Subcutaneous abdominal adipose tissue (tissue), 5 donors: ENCODE results near the gene SMG7.
A peak's percentile ranks its signal among the peaks of the same experiment; 100 is the strongest.

Experiments used
- H3K27ac ChIP-seq: one replicate; pipeline ENCODE4 v1.7.0; 2013; ENCODE audit warnings: low read depth, mild to moderate bottlenecking, inconsistent platforms, low read length, moderate library complexity
- H3K27me3 ChIP-seq, 5 donors: one replicate each; pipeline ENCODE4 v1.7.0; 2013; ENCODE audit warnings: low read length in 5 of 5, inconsistent platforms in 1 of 5; ENCODE audit not compliant: control insufficient read depth in 5 of 5, insufficient read depth in 4 of 5
- H3K36me3 ChIP-seq, 5 donors: one replicate each; pipeline ENCODE4 v1.7.0; 2013; ENCODE audit warnings: low read length in 5 of 5; ENCODE audit not compliant: control insufficient read depth in 5 of 5, insufficient read depth in 5 of 5
- H3K4me1 ChIP-seq, 5 donors: one replicate each; pipeline ENCODE4 v1.7.0; 2013; ENCODE audit warnings: low read length in 5 of 5, mild to moderate bottlenecking in 3 of 5, moderate library complexity in 1 of 5; ENCODE audit not compliant: control insufficient read depth in 5 of 5, insufficient read depth in 5 of 5
- H3K4me3 ChIP-seq, 5 donors: one replicate each; pipeline ENCODE4 v1.7.0; 2013; ENCODE audit warnings: low read length in 5 of 5, low read depth in 1 of 5
- H3K9ac ChIP-seq, 5 donors: one replicate each; pipeline ENCODE4 v1.7.0; 2013; ENCODE audit warnings: low read length in 5 of 5, mild to moderate bottlenecking in 4 of 5, moderate library complexity in 3 of 5
- H3K9me3 ChIP-seq, 5 donors: one replicate each; pipeline ENCODE4 v1.7.0; 2013; ENCODE audit warnings: low read length in 5 of 5; ENCODE audit not compliant: control insufficient read depth in 5 of 5
- donor health status: healthy.
- donor health status: healthy.
- donor health status: healthy.
- donor health status: healthy.
- donor health status: healthy.

Gene SMG7

GRCh38 chr1:183570451-183570850, 98.2 kb downstream of the SMG7 start:
- Histone ChIP-seq H3K9ac (no peak overlapping the region), H3K4me3 (no peak overlapping the region), H3K27ac (no peak overlapping the region), H3K9me3 (no peaks in the 10 kb centered on the region), H3K27me3 (peaks cover 0 to 6% (median 0%) of the 10 kb centered on the region in 5 donors), H3K4me1 (peaks cover 0 to 23% (median 6%) of the 10 kb centered on the region in 5 donors), H3K36me3 (peaks cover 0 to 31% (median 2%) of the 10 kb centered on the region in 5 donors)

- peaks cover 0 to 6% (median 0%) of the 10 kb centered on the region in 5 donors for H3K27me3 ChIP-seq
- H3K36me3 ChIP-seq, result peaks cover 0 to 39% (median 2%) of the 10 kb centered on the region in 5 donors
- no peak overlapping the region for H3K9ac ChIP-seq
- no peaks in the 10 kb centered on the region for H3K9me3 ChIP-seq
- peaks cover 0 to 22% (median 6%) of the 10 kb centered on the region in 5 donors for H3K4me1 ChIP-seq
- H3K4me3 ChIP-seq, result no peak overlapping the region
- H3K27ac ChIP-seq, result no peak overlapping the region
Observed at GRCh38 chr1:183571678-183572268, 99.5 kb downstream of the SMG7 start.

- peaks cover 0 to 2% (median 0%) of the 10 kb centered on the region in 5 donors for H3K27me3 ChIP-seq
- peaks cover 0 to 17% (median 3%) of the 10 kb centered on the region in 5 donors for H3K4me1 ChIP-seq
- peaks cover 0 to 39% (median 0%) of the 10 kb centered on the region in 5 donors for H3K36me3 ChIP-seq
- H3K9me3 ChIP-seq, result no peaks in the 10 kb centered on the region
- no peak overlapping the region for H3K9ac ChIP-seq
- H3K4me3 ChIP-seq, result no peak overlapping the region
- H3K27ac ChIP-seq, result no peak overlapping the region
Observed at GRCh38 chr1:183572721-183573120, 100.4 kb downstream of the SMG7 start.

GRCh38 chr1:183575606-183576005, 103.3 kb downstream of the SMG7 start:
- Histone ChIP-seq H3K9me3 (no peaks in the 10 kb centered on the region), H3K27ac (no peak overlapping the region), H3K36me3 (peaks cover 0 to 29% (median 0%) of the 10 kb centered on the region in 5 donors), H3K4me3 (no peak overlapping the region), H3K27me3 (peaks cover 0 to 2% (median 0%) of the 10 kb centered on the region in 5 donors), H3K9ac (no peak overlapping the region), H3K4me1 (peaks cover 0 to 20% (median 9%) of the 10 kb centered on the region in 5 donors)

GRCh38 chr1:183576537-183576936, 104.2 kb downstream of the SMG7 start:
- peaks cover 0 to 27% (median 0%) of the 10 kb centered on the region in 5 donors for H3K36me3 ChIP-seq
- no peaks in the 10 kb centered on the region for H3K9me3 ChIP-seq
- peaks cover 0 to 2% (median 0%) of the 10 kb centered on the region in 5 donors for H3K27me3 ChIP-seq
- peaks cover 0 to 20% (median 9%) of the 10 kb centered on the region in 5 donors for H3K4me1 ChIP-seq
- no peak overlapping the region for H3K9ac ChIP-seq
- no peak overlapping the region for H3K27ac ChIP-seq
- H3K4me3 ChIP-seq, result no peak overlapping the region

- no peak overlapping the region for H3K4me3 ChIP-seq
- H3K36me3 ChIP-seq, result peaks cover 0 to 25% (median 0%) of the 10 kb centered on the region in 5 donors
- peaks cover 0 to 2% (median 0%) of the 10 kb centered on the region in 5 donors for H3K27me3 ChIP-seq
- no peak overlapping the region for H3K9ac ChIP-seq
- H3K27ac ChIP-seq, result no peak overlapping the region
- no peaks in the 10 kb centered on the region for H3K9me3 ChIP-seq
- H3K4me1 ChIP-seq, result peaks cover 0 to 20% (median 9%) of the 10 kb centered on the region in 5 donors
Observed at GRCh38 chr1:183577897-183578465, 105.7 kb downstream of the SMG7 start.

GRCh38 chr1:183578856-183579255, 106.6 kb downstream of the SMG7 start:
- Histone ChIP-seq H3K9me3 (no peaks in the 10 kb centered on the region), H3K4me3 (no peak overlapping the region), H3K36me3 (peaks cover 0 to 20% (median 0%) of the 10 kb centered on the region in 5 donors), H3K27ac (no peak overlapping the region), H3K9ac (no peak overlapping the region), H3K27me3 (peaks cover 0 to 2% (median 0%) of the 10 kb centered on the region in 5 donors), H3K4me1 (peaks cover 0 to 20% (median 9%) of the 10 kb centered on the region in 5 donors)

- no peak overlapping the region for H3K27ac ChIP-seq
- H3K4me1 ChIP-seq, result peaks cover 0 to 20% (median 9%) of the 10 kb centered on the region in 5 donors
- H3K9me3 ChIP-seq, result no peaks in the 10 kb centered on the region
- no peak overlapping the region for H3K9ac ChIP-seq
- H3K27me3 ChIP-seq, result peaks cover 0 to 2% (median 0%) of the 10 kb centered on the region in 5 donors
- H3K36me3 ChIP-seq, result peaks cover 0 to 12% (median 0%) of the 10 kb centered on the region in 5 donors
- H3K4me3 ChIP-seq, result peak overlapping the region in 2 of 5 donors; percentile 1 to 14
Observed at GRCh38 chr1:183580281-183580682, 108.0 kb downstream of the SMG7 start.

- Histone ChIP-seq H3K4me1 (peaks cover 0 to 26% (median 9%) of the 10 kb centered on the region in 5 donors), H3K9ac (no peak overlapping the region), H3K36me3 (peaks cover 0 to 5% (median 0%) of the 10 kb centered on the region in 5 donors), H3K27ac (no peak overlapping the region), H3K4me3 (no peak overlapping the region), H3K27me3 (no peaks in the 10 kb centered on the region), H3K9me3 (no peaks in the 10 kb centered on the region)
Observed at GRCh38 chr1:183582021-183582713, 109.9 kb downstream of the SMG7 start.

- H3K4me1 ChIP-seq, result peaks cover 0 to 19% (median 9%) of the 10 kb centered on the region in 5 donors
- H3K36me3 ChIP-seq, result peaks cover 0 to 5% (median 0%) of the 10 kb centered on the region in 5 donors
- no peak overlapping the region for H3K27ac ChIP-seq
- H3K9ac ChIP-seq, result no peak overlapping the region
- no peaks in the 10 kb centered on the region for H3K27me3 ChIP-seq
- H3K9me3 ChIP-seq, result no peaks in the 10 kb centered on the region
- H3K4me3 ChIP-seq, result no peak overlapping the region
Observed at GRCh38 chr1:183583466-183583865, 111.2 kb downstream of the SMG7 start.
